ENCODE data around the gene LRRK1.
A peak's percentile ranks its signal among the peaks of the same experiment; 100 is the strongest.
"Not testable (repeated sequence)": the region's sequence is repeated elsewhere in the genome, so short reads cannot be mapped to it uniquely, and the experiment has no call there.

The LRRK1 gene

DNA sequence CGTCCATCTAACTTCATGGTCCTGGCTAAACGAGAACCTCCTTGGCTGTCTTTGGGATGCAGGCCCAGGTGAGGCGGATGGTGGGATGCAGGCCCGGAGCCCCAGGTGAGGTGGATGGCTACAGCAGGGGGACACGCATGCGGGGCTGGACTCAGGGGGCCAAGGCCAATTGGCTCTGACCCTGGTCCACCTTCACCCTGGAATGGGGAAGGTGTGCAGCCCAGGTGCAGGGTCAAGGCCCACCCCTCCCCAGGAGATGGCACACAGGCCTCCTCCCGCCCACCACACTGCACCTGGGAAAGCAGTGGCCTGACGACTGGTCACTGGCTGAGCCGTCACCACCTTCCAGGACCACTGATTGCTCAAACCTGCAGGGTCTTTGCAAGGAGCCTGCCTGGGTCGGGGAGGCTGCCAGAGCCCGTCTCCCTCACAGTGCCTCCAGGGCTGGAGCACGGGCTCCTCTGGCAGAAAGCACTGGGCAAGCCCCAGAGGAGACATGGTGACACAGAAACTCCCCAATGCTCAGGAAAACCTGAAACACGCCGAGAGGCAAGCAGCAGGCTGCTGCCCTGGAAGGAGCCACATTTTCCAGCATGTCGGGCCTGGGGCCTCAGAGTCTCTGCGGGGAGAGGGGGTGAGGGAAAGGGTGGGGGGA, 159.6 kb downstream of the LRRK1 start:
- DNase-seq = no peak

GRCh38 chr15:101081900-101082299, 162.7 kb downstream of the LRRK1 start:
- DNase-seq = no peak

DNA sequence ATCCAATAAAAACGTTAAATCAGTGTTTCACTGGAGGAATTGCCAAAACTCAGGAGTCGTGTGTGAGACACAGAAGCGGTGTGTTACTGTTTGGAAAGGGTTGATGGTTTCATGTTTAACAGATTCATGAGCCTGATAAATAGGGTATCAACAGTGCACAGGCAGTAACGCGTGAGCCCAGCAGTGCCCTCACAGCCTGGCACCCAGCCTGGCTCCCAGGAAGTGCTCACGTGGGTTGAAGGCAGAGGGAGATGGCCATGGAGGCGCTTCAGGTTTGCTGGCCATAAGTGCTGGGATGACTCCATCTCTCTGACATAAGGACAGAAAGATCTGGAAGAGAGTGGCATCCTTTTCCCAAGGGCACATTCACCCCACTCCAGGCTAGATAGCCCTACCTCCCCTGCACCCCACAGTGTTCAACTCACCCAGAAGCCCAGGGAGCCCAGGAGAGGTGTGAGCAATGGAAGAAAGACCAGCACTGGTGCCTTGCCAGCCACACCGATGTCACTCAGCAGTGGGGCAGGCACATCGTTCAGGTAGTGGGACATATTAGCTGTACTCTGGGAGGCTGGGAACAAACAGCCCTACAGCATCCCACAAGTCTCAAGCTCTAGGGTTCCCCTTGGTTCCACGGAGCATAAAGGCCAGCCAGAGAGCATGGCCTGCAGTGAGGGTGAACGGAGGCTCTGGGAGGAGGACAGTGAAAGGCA, 164.3 kb downstream of the LRRK1 start:
- DNase-seq = no peak

DNA sequence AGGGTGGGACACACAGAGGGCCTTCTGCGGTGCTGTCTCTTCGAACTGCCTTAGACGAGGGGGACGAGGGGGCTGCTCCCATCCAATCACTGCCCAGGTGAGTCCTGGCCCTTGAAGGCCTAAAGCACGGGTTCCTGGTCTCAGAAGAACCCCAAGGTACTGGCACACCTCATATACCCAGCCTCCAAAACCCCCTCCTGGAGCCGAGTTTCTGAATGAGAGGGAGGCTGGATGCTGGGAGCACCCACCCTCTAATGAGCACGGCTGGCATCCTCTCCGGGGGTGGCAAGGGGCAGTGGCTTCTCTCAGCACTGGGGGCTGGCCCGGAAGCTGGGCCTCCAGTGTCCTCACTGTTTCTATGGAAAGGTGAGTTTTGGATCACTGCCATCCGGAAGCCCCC, 165.6 kb downstream of the LRRK1 start:
- no peak for DNase-seq

GRCh38 chr15:101085311-101085700, 166.1 kb downstream of the LRRK1 start:
- no peak for DNase-seq

GRCh38 chr15:101086394-101087171, 167.4 kb downstream of the LRRK1 start:
- no peak for DNase-seq

GRCh38 chr15:101087172-101087769, 168.1 kb downstream of the LRRK1 start:
- no peak for DNase-seq

DNA sequence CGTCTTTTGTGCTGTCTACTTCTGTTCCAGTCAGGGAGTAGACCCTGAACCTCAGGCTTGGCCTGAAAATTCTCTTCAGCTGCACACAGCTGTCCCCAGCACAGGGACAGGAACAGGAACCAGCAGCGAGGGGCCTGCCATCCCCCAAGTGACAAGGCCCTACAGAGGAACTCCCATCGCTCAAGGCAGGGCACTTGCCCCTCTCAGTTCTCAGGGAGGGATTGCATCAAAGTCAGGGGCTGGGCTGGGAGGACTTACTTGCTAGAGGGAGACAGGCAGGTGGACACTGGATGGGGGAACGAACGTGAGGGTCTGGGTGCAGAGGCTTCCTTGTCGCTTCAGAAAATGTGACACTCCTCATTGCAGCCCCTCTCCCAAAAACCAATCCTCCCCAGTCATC, 169.1 kb downstream of the LRRK1 start:
- DNase-seq = no peak

DNA sequence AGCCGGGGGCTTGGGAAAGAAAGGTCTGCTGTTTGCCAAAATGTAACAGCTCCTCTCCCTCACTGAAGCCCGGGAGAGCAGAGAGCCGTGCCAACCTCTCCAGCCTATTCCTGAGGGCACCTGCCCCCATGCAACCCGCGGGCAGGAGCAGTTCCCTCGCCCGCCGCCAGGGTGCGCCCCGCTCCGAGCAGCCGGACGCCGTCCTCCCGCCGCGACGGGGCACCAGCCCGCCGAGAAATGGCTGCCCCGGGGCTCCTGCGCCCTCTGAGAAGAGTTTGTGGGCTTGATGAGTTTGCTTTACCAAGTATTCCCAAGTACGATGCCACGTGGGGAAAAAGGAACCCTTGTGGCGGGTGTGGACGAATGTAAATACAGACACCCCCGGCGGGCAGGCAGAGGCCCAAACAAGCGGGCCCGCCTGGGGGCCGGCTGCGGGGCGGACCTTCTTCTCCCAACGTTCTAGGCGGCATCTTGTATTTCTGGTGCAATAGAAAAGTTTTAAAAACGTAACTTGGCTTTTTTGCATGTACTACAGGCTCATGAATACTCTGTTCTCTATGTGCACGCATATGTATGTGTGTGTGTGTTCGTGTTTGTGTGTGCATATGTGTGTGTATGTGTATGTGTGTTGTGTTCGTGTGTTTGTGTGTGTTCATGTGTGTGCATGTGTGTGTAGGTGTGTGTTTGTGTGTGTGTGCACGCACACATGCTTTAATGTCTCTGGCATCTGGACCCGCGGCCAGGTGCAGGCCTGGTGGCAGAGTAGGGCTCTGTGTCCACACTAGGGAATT, 169.8 kb downstream of the LRRK1 start:
- peak; percentile 66 to 72 for DNase-seq

DNA sequence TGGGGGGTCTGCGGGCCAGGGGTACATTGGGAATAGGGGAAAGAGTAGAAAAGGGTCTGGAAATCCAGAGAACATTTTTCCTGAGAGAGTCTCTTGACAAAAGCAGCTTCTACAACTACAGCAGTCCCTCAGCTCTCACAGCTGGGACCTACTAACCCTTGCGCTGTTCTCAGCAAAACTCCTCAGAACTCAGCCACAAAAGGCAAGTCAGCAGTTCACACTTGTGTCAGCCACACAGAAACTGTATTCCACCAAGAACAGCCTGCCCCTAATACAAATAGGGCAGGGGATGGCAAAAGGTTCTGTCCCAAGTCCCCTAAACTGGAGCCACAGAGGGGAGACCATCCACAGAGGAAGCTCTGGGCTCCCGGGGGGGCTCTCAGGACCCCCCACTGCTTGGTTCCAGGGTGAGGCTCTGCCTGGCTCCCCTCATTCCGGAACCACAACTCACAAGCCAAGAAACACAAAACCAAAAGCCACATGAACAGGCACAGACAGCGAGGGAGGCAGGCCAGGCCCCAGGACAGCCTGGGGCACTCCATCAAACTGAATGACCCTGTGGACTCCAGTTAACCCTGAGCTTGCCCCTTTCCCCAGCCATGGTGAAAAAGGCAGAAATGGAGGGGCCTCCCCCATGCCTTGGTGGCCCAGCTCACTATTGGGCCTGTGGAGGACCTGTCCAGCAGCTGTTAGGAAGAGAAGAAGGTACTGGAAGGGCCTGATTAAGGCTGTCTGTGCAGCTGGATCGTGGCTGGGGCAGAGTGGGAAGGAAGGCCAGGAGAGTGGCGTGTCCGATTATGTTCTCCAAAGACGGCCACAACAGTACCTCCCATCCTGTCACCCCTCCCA, 170.6 kb downstream of the LRRK1 start:
- no peak for DNase-seq

DNA sequence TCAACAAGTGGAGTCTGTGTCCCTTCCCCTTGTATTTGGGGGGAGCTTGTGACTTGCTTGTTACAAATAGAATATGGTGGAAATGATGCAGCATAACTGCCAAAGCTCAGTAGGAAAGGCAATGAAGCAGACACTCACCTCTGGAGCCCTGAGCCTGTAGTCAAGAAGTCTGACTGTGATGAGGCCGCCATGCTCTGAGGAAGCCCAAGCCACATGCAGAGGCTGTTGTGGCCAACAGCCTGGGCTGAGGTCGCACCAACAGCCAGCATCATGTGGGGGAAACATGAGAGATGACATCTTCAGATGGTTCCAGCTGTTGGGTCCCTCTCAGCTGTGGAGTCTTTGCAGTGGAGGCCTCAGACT, 171.3 kb downstream of the LRRK1 start:
- no peak for DNase-seq

GRCh38 chr15:101091080-101092017, 172.2 kb downstream of the LRRK1 start:
- no peak for DNase-seq

- DNase-seq = no peak
Measured at GRCh38 chr15:101092156-101092866, 173.2 kb downstream of the LRRK1 start.

DNA sequence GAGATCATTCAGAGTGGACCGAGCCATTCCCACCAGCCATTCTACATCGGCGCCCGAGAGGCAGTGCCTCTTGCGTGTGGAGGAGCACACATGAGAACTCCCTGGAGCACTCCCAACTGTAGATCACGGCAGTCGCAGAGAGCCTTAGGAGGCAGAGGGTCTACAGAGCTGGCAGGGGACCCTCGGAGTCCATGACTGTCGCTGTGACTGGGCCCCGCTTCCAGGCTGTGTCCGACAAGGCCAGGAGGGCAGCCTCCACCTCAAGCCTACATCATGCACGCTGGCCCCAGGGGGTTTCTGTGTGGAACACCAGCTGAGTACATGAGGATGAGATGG, 173.7 kb downstream of the LRRK1 start:
- no peak for DNase-seq

- DNase-seq = no peak
Measured at GRCh38 chr15:101093958-101094357, 174.8 kb downstream of the LRRK1 start.

GRCh38 chr15:101095796-101096406, 176.7 kb downstream of the LRRK1 start:
- DNase-seq = not testable (repeated sequence)

DNA sequence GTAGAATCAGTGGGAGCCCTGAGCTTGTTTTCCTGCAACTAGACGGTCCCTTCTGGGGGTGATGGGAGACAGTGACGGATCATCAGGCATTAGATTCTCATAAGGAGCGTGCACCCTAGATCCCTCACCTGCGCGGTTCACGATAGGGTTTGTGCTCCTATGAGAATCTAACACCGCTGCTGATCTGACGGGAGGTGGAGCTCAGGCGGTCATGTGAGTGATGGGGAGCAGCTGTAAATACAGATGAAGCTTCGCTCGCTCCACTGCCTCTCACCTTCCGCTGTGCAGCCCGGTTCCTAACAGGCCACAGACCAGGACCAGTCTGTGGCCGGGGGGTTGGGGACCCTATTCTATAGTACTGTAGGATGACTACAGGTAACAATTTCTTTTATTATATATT, 178.0 kb downstream of the LRRK1 start:
- DNase-seq = no peak

GRCh38 chr15:101099183-101099582, 180.0 kb downstream of the LRRK1 start:
- no peak for DNase-seq

DNA sequence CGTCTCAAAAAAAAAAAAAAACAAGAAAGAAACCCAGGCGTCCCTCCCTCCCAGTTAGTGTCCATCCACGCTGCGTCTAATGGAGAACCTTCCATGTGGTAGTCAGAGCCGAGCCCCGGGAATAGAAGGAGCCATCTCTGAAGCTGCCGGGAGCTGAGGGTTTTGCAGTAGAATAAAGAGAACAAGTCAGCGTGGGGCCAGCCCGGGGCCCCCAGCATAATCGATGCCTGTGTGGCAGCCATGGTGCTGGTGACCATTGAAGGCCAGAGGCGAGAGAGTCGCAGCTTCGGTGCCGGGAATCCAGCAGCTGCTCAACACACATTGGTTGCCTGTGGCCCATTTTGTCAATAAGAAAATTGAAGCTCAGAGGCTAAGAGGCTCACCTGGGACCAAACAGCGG, 181.0 kb downstream of the LRRK1 start:
- DNase-seq = no peak

All from CD4-positive, alpha-beta T cell treated with Interleukin-4 for 1 hour (primary cell).